HFF-Myc (cell line): ENCODE measurements around the gene WDR48.

ENCODE experiments used
- DNase-seq: peaks from one replicate; pipeline ENCODE4 v3.0.0-alpha.2; 2011; ENCODE audit warnings: low read depth; ENCODE audit errors: extremely low read depth
- H3K4me3 ChIP-seq: replicated peaks from 2 replicates; pipeline ENCODE4 v1.5.1; 2011; ENCODE audit warnings: low read depth, mild to moderate bottlenecking, control low read depth, low read length
- CTCF ChIP-seq: IDR thresholded peaks from 2 replicates; pipeline ENCODE4 v1.5.1; 2012; ENCODE audit warnings: mild to moderate bottlenecking, low read depth, low read length, control low read depth; ENCODE audit errors: missing control alignments

WDR48 gene

GRCh38 chr3:39109086-39109485 is 57.3 kb downstream of the WDR48 start:
- no peak for TF ChIP-seq CTCF
- H3K4me3 ChIP-seq = no peak overlapping the region
- DNase-seq = no peak

GRCh38 chr3:39110041-39110639 is 58.3 kb downstream of the WDR48 start:
- no peak for TF ChIP-seq CTCF
- DNase-seq = no peak

GRCh38 chr3:39112113-39112512 is 60.3 kb downstream of the WDR48 start:
- DNase-seq = no peak
- no peak for TF ChIP-seq CTCF
- no peak overlapping the region for H3K4me3 ChIP-seq

More at GRCh38 chr3:39110041-39110639, 58.3 kb downstream of the WDR48 start:
- no peak overlapping the region for H3K4me3 ChIP-seq

DNA sequence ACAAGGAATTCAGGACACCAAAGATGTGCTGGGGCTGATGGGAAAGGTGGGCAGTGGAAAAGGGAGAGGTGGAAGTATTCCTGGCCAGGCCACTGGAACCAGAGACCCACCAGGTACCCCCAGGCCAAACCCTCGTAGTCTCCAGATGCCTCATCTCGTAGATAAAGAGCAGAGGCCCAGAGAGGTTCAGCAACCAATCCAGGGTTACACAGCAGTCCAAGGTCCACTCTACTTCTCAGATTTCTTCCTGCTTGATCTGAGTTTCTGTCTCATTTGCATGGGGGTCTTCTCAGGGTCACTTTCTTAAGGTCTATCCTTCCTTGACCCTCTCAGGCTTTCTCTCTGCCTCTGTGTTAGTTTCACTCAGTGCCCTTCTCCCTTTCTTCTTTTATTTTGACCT is 60.7 kb downstream of the WDR48 start:
- no peak for TF ChIP-seq CTCF
- no peak for DNase-seq
- no peak overlapping the region for H3K4me3 ChIP-seq

DNA sequence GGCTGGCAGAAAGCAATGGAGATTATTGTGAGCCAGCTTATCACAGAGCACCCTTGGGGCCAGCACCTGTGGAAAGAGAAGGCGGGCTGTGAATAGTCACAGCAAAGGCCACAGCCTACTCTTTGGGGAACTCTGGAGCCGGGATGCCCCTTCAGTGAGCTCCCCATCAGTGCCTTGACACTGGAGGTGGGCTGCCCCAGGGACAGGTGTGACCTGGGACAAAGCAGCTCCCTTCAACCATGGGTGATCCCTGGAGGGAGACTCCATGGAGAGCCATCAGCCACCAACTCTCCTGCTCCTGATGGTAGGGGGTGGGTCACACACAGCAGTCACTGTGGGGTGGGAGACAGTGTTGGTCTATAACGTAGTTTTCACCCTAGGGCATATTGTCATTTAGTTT is 61.5 kb downstream of the WDR48 start:
- no peak for TF ChIP-seq CTCF
- H3K4me3 ChIP-seq = no peak overlapping the region
- DNase-seq = no peak

GRCh38 chr3:39114456-39114855 is 62.6 kb downstream of the WDR48 start:
- no peak for TF ChIP-seq CTCF
- no peak overlapping the region for H3K4me3 ChIP-seq
- DNase-seq = no peak

DNA sequence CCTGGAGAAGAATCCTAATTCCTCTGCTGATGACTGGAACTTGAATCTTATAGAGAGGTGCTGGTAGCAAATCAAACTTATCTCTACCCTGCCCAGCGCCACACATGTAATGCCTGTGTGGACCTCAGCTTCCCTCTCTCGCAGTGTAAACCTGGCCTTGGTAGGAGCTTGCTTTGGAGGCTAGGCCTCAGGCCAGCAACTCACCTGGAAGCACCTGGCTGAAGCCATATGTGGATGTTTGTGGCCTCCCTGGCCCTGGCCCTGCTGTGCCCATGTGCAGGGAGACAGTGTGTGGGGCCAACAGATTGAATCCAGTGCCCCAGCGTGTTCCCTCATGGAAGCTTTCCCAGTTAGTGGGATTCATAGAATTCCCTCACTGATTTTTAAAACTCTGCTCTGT is 64.1 kb downstream of the WDR48 start:
- no peak overlapping the region for H3K4me3 ChIP-seq
- no peak for DNase-seq
- TF ChIP-seq CTCF = no peak
